Activated CD4-positive, CD25-positive, alpha-beta regulatory T cell treated with anti-CD3 and anti-CD28 coated beads, Interleukin-2, amount 50 U/mL, for 16 hours (primary cell): ENCODE measurements around the gene CFAP74.

Source experiments
- DNase-seq: peaks from one replicate; pipeline ENCODE4 v3.0.0-alpha.2; 2020; ENCODE audit warnings: low read depth, low spot score

CFAP74 gene

GRCh38 chr1:2042830-2043773 lies 39.5 kb upstream of the CFAP74 start:
- no peak for DNase-seq

- DNase-seq: no peak
These were observed 38.3 kb upstream of the CFAP74 start for GRCh38 chr1:2041887-2042286.

GRCh38 chr1:2041305-2041704 lies 37.7 kb upstream of the CFAP74 start:
- no peak for DNase-seq

GRCh38 chr1:2039251-2039650 lies 35.7 kb upstream of the CFAP74 start:
- DNase-seq: no peak

GRCh38 chr1:2038229-2038628 lies 34.6 kb upstream of the CFAP74 start:
- no peak for DNase-seq

GRCh38 chr1:2037314-2037979 lies 33.9 kb upstream of the CFAP74 start:
- DNase-seq: no peak

- no peak for DNase-seq
These were observed 32.7 kb upstream of the CFAP74 start for GRCh38 chr1:2036287-2036686.

- DNase-seq: no peak
These were observed 29.6 kb upstream of the CFAP74 start for GRCh38 chr1:2033165-2033564.

- DNase-seq: no peak
These were observed 29.2 kb upstream of the CFAP74 start for GRCh38 chr1:2032737-2033136.

- DNase-seq: no peak
These were observed 28.3 kb upstream of the CFAP74 start for GRCh38 chr1:2031546-2032540.

- DNase-seq: no peak
These were observed 26.7 kb upstream of the CFAP74 start for GRCh38 chr1:2030076-2030871.

GRCh38 chr1:2029561-2029960 lies 26.0 kb upstream of the CFAP74 start:
- no peak for DNase-seq

- DNase-seq: no peak
These were observed 25.4 kb upstream of the CFAP74 start for GRCh38 chr1:2028870-2029560.

GRCh38 chr1:2027961-2028583 lies 24.5 kb upstream of the CFAP74 start:
- no peak for DNase-seq

- no peak for DNase-seq
These were observed 21.9 kb upstream of the CFAP74 start for GRCh38 chr1:2025491-2025981.

- DNase-seq: no peak
These were observed 21.3 kb upstream of the CFAP74 start for GRCh38 chr1:2024887-2025286.

- no peak for DNase-seq
These were observed 20.9 kb upstream of the CFAP74 start for GRCh38 chr1:2024451-2024850.

- DNase-seq: no peak
These were observed 19.6 kb upstream of the CFAP74 start for GRCh38 chr1:2023187-2023586.

GRCh38 chr1:2022063-2022770 lies 18.6 kb upstream of the CFAP74 start:
- no peak for DNase-seq
